Stimulated activated CD4-positive, alpha-beta T cell treated with anti-CD3 and anti-CD28 coated beads, Interleukin-15, amount 100 ng/mL, for 24 hours (primary cell): Measurements from ENCODE around the gene RPLP2.
A peak's percentile ranks its signal among the peaks of the same experiment; 100 is the strongest.

Experiments used
- DNase-seq: peaks from one replicate; pipeline ENCODE4 v3.0.0-alpha.2; 2020

Gene RPLP2

DNA sequence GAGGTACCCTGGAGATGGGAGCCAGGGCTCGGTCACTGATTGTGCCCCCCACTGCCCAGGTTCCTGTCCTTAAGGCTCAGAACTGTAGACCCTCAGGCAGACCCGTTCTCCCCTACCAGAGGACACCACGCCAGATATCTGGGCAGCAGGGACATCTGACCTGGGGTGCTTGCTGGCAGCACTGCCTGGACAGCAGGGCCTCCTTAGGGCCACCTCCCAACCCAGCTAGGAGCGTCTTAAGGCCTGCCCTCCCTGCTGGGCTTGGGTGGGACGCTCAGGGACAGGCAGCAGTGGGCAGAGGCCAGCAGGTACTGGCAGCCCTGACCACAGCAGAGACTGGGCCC is 29.5 kb downstream of the RPLP2 start:
- DNase-seq, result no peak

DNA sequence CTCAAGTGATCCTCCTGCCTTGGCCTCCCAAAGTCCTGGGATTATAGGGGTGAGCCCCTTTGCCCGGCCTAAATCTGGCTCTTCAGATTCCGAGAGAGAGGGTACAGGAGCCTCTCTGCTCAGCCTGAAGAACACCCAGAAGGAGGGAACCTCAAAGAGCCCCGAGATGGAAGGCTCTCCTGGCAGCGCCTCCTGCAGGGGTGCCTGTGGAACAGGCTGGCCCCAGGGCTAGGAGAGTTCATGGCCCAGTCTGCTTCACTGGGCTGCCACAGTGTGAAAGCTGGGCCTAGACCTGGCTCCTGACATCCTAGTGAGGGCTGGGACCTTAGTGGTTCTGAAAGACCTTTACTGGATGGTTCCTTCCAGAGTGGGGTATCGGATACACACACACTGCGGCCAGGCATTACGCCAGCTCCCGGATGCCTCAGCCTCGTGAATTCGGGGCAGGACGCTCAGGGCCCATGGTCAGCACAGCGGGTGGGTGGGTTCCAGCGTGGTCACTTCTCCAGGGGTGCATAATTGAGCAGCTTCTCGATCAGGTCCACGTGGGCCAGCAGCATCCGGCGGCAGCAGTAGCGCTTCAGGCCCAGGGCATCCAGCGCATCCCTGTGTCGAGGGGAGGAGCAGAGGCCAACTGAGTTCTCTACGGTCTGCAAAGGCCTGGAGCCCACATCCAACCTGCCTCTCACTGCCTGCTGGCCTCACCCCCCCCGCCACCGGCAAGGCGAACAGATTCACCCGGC is 30.3 kb downstream of the RPLP2 start:
- DNase-seq, result no peak

DNA sequence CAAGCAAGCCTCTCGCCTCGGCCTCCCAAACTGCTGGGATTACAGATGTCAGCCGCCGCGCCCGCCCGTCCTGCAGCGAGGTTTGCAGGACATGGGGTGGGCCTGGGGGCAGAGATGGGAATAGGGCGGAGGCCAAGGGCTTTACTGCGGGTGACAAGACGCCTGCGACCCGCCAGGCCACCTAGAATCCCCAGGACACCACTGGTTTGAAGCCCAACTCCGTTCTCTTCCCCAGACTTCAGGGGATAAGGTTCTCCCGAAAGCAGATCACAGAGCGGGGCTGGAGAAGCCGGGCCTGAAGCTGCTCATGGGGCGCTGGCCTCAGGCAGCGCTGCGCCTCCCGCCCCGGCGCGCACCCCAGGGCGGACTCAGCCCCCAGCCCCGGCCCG is 32.2 kb downstream of the RPLP2 start:
- no peak for DNase-seq

DNA sequence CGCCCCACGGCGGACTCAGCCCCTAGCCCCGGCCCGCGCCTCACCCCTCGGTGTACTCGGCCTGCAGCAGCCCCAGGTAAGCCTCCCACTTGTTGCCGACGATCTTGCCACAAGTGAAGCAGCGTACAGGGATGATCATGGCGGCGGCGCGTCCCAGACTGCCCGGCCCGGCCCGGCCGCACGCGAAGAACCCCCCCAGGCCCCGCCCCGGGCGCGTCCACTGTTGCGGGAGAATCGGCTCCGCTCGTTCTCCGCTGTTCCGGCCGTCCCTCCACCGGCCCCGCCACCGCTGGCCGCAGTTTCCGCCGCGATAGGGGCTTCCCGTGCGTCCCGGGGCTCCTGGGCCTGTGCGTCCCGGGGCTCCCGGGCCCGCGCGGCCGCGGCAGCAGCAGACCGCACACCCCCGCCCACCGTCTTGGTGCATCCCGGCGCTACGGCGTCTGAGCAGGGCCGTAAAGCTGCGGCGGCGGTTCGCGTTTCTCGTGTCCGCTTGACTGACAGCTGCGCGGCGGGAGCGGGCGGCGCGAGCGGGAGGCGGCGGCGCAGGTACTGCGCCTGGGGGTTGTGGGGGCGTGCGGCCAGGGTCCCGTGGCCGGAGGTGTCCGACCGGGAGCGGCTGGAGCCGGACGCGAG is 32.7 kb downstream of the RPLP2 start, which contains the start of the genes POLR2L and TSPAN4:
POLR2L (minus strand) TSS at position 160 of the 633 bp plus-strand sequence; CDS start at position 139, 21 bp downstream.
TSPAN4 (plus strand) TSS at position 483 of the 633 bp plus-strand sequence. CDS start 7,453 bp downstream, outside the sequence.
- peak; percentile 93 for DNase-seq

DNA sequence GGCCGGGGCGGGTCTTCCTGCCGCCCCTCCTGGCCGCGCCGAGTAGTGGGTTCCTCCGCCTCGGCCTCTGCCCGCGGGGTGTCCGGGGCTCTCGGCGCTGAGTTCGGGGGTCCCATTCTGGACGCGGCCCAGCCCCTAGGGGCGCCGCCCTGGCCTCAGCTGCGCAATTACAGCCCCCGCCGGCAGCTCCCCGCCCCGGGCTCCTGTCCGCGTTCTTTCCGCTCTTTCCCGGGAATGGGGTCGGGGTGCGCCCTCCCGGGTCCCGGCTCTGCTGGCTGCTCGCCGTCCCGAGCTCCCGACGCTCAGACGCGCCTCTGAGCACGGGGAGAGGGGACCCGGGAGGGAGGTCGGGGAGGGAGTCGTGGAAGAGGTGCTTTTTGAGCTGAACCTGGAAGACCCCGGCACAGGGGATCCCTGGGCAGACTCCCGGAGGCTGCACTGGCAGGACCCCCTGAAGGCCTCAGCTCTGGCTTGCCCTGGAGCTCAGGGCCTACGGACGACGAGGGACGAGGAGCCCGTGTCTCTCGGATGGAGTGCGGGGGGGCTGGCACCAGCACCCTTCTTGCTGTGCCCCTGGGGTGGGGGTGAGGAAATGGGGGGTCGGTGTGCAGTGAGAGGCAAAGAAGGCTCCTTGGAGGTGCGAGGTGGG is 33.4 kb downstream of the RPLP2 start:
- no peak for DNase-seq

DNA sequence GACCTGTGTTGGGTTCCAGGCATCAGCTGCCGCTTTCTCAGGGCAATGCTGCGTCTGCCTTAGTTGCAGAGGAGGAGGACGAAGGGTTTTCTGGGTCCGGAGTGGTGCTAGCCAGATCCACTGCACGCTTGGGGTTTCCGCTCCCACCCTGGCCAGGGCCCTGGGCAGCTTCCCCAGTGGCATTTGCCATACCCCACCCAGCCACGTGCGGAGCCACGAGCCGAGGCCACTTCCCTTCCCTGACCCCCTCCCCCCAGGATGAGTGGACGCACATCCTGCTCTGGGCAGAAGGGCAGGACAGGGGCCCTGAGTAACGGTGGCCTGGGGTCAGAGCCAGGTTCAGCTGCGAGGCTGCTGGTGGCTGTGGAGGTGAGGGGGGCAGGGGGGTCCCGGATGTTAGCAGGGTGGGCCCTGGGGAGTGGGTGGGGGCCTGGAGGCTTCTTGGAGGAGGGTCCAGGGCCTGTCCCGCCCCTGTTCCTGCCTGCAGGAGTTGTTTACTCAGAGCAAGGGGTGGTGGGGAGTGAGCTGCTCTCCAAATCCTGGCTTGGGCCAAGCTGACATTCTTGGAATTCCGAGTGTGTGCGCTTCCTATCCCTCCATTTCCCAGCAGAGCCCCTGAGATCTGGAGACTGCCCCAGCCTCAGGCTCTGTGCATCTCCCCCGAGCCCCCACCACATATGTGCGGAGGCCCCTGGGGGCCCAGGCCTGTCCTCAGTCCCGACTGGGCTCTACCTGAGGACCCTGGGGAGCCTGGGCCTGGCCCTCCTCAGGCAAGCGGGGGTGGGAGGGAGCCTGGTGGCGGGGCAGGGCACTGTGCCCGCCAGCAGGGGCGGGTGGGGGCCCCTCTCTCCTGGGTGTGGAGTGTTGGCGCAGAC is 34.3 kb downstream of the RPLP2 start:
- DNase-seq, result no peak

DNA sequence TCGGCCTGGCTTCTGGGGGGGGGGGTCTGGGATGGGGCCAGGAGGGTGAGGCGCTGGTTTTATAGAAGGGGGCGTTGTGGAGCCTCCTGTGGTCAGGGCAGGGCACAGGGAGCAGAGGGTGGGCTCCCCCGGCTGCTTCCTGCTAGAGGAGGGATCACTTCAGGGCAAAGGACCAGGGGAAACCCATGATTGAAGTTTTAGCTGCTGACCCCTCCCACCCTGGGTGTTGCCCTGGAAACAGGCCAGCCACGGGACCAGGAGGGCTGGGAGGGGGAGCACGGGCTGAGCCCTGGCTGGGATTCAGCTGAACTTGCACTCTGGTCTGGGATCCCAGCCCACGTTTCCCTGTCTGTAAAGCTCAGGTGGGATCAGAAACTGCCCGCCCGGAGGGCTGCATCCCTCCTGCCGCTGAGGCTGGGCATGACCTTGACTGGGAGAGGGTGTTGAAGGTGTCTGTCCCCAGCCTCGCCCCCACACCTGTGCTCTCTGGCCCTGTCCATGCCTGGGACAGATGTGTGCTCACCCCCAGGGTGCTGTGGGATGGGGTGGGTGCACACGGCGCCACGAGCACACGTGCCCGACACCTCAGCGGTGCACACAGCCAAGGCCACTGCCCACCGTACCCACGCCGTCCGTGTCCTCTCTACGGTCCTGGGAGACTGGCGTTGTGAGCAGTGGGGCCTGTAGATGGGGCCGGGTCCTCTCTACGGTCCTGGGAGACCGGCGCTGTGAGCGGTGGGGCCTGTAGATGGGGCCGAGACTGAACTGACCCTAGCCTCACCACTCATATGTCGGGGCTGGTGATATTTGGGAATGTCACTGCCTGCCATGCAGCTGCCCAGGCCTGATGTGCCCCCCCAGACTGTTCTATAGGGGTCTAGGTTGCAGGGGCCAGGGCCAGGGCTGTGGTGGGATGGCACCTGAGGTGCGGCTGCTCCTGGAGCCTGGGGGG is 35.2 kb downstream of the RPLP2 start:
- no peak for DNase-seq

DNA sequence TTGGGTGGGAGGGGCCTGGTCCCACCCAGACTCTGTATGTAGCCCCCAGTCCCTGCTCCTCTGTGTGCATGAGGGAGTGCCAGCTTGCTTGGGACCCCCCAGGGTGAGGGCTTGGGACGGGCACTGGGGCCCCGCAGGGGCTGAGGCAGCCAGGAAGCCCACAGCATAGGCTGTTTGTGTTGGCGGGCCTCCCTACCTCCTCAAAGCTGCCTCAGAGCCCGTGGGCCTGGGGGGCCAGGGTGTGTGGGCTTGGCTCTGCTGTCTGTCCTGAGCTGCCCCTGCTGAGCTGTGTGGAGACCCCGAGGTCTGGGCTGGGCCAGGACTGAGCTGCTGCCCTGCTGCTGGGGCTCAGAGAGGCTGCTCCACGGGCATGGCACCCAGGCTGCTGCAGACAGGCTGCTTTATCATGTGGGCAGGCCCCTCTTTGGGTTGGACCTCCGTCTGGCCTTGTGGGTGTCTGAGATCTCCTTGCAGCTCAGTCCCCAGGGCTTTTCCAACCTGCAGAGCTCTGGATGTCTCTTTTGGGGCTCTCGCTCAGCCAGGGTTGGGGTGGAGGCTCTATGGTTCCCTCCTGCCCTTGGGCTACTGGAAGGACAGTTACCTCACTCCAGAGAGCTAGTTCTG is 36.2 kb downstream of the RPLP2 start:
- no peak for DNase-seq

DNA sequence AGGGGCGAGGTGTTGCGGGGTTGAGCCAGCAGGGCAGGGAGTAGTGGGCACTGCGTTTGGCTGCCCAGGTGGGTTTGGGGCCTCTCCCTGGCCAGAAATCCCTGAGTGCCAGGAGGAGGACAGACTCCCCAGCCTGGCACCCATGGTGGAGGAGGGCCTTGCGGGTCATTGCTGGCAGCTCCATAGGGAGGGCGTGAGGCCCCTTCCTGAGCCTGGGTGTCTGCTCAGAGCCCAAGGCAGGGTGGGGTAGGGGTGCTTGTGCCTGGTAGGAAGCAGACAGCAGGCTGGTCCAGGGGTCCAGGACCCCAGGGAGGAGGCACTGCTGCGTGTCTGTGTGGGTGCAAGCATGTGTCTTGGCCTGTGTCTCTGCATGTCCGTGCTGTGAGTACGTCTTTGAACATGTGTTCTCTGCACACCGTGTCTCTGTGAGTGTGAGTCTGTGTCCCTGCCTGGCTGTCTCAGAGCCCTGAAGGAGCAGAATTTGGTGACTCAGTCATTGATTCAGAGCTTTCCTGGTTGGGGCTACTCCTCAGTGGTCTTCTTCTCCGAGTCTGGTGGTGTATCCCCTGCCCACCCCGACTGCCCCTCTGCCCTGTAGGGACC is 36.8 kb downstream of the RPLP2 start:
- DNase-seq, result no peak

DNA sequence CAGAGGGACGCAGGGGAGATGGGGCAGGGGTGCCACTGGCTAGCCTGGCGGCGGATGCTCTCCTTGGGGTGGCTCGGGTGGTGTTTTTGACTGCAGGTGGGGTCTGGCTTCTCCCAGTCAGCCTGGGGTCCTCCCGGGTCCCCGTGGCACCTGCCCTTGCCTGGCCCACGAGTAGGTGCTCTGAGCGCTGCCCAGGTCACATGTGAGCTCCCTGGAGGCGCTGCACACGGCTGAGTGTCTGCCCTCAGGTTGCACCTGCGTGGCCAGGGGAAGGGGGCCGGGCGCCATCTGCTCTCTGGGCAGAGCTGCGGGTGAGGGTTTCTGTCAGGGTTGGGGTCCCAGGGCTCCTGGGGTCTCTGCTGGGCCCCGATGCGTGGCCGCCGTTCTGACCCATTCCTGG is 38.1 kb downstream of the RPLP2 start:
- DNase-seq, result no peak

DNA sequence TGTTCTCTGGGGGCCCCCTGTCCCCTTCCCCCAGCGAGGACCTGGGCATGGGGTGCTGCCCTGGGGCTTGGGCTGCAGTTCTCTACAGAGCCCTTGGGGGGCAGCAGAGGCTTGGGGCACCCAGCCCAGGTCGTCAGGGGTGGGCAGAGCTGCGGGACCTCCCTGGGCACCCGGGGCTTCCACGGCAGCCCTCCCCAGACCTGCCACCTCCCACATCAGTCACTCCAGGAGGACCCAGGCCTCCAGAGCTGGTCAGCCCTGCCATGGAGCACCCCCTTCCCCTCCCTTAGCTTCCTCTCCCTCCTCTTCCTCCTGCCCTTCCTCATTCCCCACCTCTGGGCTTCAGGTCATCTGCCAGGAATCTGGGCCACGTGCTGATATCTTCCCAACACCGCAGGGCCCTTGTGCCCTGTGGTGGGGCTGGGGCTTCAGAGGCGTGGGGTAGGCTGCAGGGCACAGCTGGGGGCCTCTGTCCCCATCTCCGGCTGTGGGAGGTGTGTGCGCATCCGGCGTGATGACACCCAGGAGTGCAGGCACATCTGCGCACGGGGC is 38.7 kb downstream of the RPLP2 start:
- DNase-seq, result peak; percentile 77

DNA sequence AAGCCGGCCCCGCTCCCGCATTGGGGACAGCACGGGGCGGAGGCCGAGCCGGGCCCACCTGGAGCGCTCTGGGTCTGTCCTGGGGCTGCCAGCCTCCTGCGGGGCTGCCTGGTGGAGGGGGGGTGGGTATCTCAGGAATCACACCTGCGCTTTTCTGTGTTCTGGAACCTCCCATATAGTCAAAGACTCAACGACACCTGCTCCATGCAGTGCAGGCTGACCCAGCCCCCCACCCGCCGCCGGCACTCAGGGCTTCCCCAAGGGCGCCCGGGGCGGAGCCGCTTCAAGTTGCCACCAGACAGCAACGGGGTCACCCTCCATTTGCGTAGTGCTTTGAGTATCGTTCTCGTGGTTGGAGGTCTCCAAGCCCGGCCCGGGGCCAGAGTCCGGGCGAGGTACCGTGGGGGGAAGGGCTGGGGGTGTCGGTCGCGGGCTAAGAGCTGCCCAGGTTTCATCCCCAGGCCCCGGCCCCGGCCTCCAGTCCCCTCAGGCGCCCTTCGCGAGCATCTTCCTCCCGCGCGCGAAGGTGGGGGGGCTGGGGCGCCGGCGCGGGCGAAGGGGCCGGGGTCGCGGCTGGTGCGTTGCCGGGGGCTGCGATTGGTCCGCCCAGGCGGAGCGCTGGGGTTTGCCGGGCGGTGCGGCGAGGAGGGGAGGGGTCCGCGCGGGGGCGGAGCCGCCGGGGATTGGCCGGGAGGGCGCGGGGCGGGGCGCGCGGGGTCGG is 39.5 kb downstream of the RPLP2 start:
- peak; percentile 63 for DNase-seq

DNA sequence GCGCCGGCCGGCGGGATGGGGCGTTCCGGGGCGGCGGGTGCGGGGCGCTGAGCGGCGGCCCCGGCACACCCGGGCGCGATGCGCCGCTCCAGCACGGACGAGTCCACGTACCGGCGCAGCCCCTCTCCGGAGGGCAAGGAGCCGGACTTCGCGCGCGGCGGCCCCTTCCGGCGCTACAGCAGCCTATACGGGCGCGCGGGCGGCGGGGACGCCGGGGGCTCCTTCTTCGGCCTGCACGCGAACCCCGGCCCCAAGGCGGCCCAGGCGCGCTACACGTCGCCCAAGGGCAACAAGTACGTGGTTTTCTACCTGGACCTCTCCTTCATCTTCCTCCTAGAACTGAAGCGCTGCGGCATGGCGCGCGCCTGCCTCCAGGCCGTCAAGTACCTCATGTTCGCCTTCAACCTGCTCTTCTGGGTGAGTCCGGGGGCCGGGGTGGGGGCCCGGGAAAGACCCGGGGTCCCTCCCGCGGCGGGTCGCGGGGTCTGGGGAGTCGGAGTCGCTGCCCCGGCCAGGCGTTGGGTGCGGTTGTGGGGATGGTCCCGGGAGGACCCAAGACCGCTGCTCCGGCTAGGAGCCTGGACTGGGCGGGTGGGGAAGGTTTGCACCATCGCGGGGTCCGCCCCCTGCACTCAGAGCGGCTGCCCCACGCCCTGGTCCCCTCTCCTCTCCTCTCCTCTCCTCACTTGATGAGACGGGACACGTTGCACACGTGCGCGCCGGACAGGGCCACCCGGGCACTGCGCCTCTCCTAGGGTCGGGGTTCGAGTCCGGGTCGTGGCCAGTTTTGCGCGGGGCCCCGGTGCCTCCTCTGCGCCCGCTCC is 40.4 kb downstream of the RPLP2 start:
- no peak for DNase-seq

DNA sequence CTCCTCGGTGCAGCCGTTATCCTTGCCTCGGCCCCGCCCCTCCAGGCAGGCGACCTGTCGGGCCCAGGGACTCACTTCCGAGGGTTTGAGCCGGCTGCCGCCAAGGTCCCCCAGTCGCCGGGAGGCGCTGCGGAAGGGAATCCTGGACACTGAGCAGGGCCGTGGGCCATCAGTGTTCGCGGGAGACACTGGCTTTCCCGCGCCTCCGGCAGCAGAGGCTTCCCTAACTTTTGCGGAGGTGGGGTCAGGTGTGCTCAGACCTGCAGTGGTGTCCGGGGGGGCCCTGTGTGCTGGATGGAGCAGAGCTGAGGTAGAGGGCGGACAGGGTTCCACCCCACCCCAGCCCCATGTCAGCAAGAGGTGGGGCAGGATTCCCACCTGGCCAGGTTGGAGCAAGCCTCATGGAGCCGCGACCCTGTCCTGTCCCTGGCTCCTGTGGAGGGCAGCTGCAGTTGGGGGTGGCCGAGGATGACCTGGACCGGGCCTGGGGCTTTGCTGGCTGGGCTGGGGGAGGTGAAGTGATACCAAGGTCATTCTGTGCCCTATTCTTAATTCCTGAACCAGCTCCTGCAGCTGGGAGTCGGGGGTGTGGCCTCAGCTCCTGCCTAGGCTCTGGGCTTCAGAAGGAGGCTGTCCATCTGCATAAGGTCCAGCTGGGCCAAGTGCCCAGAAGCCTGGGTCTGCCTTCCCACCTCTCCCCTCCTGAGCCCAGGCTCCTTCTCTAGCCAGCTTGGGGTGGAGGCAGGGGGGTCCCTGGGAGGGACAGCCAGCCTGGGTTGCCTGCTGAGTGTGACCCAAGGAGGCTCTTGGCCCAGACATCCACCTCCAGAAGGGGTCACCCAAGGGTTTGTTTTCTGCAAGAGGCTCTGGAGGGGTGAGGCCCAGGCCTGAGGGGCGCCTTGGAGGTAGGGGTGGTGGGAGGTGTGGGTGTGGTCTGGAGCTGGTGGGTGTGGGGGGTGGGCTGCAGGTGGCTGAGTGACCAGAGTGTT is 41.3 kb downstream of the RPLP2 start:
- no peak for DNase-seq

DNA sequence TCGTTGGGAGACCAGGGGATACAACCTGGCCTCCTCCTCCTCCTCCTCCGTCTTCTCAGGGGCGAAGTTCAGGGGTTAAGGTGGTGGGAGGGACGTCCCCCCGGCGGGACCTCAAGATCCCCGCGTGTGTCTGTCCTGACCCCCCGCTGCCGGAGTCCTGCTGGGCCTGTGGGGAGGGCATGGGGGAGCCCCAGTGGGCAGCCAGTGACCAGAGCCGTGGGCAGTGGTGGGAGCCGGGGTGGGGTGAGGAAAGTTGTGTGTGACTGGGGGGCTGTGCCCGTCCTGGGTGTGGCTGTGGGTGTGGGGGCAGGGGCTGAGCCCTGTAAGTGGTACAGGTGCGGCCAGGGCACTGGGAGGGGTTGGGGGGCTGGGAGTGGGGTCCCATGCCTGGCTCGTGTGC is 43.0 kb downstream of the RPLP2 start:
- DNase-seq, result no peak

DNA sequence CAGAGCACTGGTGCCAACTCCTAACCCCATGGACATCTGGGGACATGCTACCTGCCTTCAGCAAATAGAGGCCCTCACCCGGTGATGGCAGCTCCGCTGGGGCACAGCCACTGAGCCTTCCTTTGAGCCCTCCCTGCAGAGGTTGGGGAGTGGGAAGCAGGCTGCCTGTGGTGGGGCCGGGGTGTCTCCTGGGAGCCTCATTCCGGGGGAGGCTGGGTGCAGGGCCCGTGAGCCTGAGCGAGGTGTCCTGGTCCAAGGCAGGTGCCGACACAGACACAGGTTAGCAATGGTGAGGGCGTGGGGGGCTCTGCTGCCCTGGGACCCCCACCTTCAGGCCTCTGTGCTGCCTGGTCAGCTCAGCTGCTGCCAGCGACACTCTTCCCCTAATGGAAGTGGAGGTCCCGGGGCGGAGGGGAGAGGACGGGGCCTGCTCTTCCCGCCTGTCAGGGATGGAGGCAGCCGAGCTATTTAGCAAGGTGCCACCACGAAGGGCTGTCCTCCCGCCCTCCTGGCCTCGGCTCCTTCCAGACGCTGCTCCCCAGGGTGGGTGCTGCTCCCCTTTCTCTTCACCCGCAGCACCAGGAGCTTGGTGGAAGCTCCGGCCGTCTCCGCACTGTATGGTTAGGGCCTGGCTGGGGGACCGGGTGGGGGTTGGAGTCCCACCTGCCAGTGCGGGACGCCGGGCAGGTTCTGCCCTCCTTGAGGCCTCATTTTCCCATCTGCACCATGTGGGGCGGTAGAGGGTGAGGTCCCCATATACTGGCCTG is 44.1 kb downstream of the RPLP2 start:
- no peak for DNase-seq
